ENCODE results near the gene NLRP5.

Gene NLRP5

GRCh38 chr19:55973982-55974381 lies 12.6 kb upstream of the NLRP5 start:
- H3K4me2 ChIP-seq (ENCODE audit: low read length), result no peak overlapping the region
- H2AFZ ChIP-seq (ENCODE audit: low read depth, low read length), result no peak overlapping the region
- no peak overlapping the region for H3K27ac ChIP-seq (ENCODE audit: low read length)
- no peaks in the 10 kb centered on the region; the same call in 1 of the 2 replicates for H3K9me3 ChIP-seq (ENCODE audit: insufficient read depth, low read length)
- H3K4me1 ChIP-seq (ENCODE audit: low read length), result no peaks in the 10 kb centered on the region
- TF ChIP-seq EZH2phosphoT487 (IDR thresholded peaks at IDR 0.05; ENCODE audit: low read depth) (no peak), CTCF (IDR thresholded peaks at IDR 0.05; ENCODE audit: low read depth, low read length) (no peak)
- no peaks in the 10 kb centered on the region for H3K36me3 ChIP-seq (replicated peaks; ENCODE audit: low read depth, low read length)
- H3K9ac ChIP-seq (ENCODE audit: low read length), result no peak overlapping the region
- H3K27me3 ChIP-seq (ENCODE audit: low read depth, low read length), result no peaks in the 10 kb centered on the region
- H4K20me1 ChIP-seq (ENCODE audit: insufficient read depth, low read length), result no peaks in the 10 kb centered on the region
- H3K79me2 ChIP-seq (ENCODE audit: low read length), result no peaks in the 10 kb centered on the region
- no peak overlapping the region for H3K4me3 ChIP-seq (ENCODE audit: low read length)

- Histone ChIP-seq H3K79me2 (ENCODE audit: low read length) (no peaks in the 10 kb centered on the region), H3K36me3 (replicated peaks; ENCODE audit: low read depth, low read length) (no peaks in the 10 kb centered on the region), H3K4me2 (ENCODE audit: low read length) (no peak overlapping the region), H3K4me1 (ENCODE audit: low read length) (no peaks in the 10 kb centered on the region), H3K9ac (ENCODE audit: low read length) (no peak overlapping the region), H3K27ac (ENCODE audit: low read length) (no peak overlapping the region), H3K9me3 (ENCODE audit: insufficient read depth, low read length) (0 out of 2 replicates have a peak, but pooled peaks cover 5% of the 10 kb centered on the region), H3K4me3 (ENCODE audit: low read length) (no peak overlapping the region), H3K27me3 (ENCODE audit: low read depth, low read length) (no peaks in the 10 kb centered on the region), H2AFZ (ENCODE audit: low read depth, low read length) (no peak overlapping the region), H4K20me1 (ENCODE audit: insufficient read depth, low read length) (no peaks in the 10 kb centered on the region)
- TF ChIP-seq EZH2phosphoT487 (IDR thresholded peaks at IDR 0.05; ENCODE audit: low read depth) (no peak), CTCF (IDR thresholded peaks at IDR 0.05; ENCODE audit: low read depth, low read length) (no peak)
These were observed 6.2 kb upstream of the NLRP5 start for GRCh38 chr19:55980415-55980814.

GRCh38 chr19:55985254-55985653 lies 1.3 kb upstream of the NLRP5 start:
- Histone ChIP-seq H3K36me3 (replicated peaks; ENCODE audit: low read depth, low read length) (no peaks in the 10 kb centered on the region), H3K4me2 (ENCODE audit: low read length) (no peak overlapping the region), H4K20me1 (ENCODE audit: insufficient read depth, low read length) (no peaks in the 10 kb centered on the region), H3K4me3 (ENCODE audit: low read length) (no peak overlapping the region), H3K27ac (ENCODE audit: low read length) (no peak overlapping the region), H2AFZ (ENCODE audit: low read depth, low read length) (no peak overlapping the region), H3K9ac (ENCODE audit: low read length) (no peak overlapping the region), H3K9me3 (ENCODE audit: insufficient read depth, low read length) (0 out of 2 replicates have a peak, but pooled peaks cover 5% of the 10 kb centered on the region), H3K27me3 (ENCODE audit: low read depth, low read length) (no peaks in the 10 kb centered on the region), H3K4me1 (ENCODE audit: low read length) (no peaks in the 10 kb centered on the region), H3K79me2 (ENCODE audit: low read length) (no peaks in the 10 kb centered on the region)
- TF ChIP-seq CTCF (IDR thresholded peaks at IDR 0.05; ENCODE audit: low read depth, low read length) (no peak), EZH2phosphoT487 (IDR thresholded peaks at IDR 0.05; ENCODE audit: low read depth) (no peak)

- Histone ChIP-seq H3K27ac (ENCODE audit: low read length) (no peak overlapping the region), H3K36me3 (replicated peaks; ENCODE audit: low read depth, low read length) (no peaks in the 10 kb centered on the region), H3K9me3 (ENCODE audit: insufficient read depth, low read length) (no peaks in the 10 kb centered on the region), H2AFZ (ENCODE audit: low read depth, low read length) (no peak overlapping the region), H3K4me2 (ENCODE audit: low read length) (no peak overlapping the region), H3K4me1 (ENCODE audit: low read length) (no peaks in the 10 kb centered on the region), H3K27me3 (ENCODE audit: low read depth, low read length) (no peaks in the 10 kb centered on the region), H3K4me3 (ENCODE audit: low read length) (no peak overlapping the region), H4K20me1 (ENCODE audit: insufficient read depth, low read length) (no peaks in the 10 kb centered on the region), H3K9ac (ENCODE audit: low read length) (no peak overlapping the region), H3K79me2 (ENCODE audit: low read length) (no peaks in the 10 kb centered on the region)
- TF ChIP-seq CTCF (IDR thresholded peaks at IDR 0.05; ENCODE audit: low read depth, low read length), result no peak
These were observed 4.3 kb downstream of the NLRP5 start for GRCh38 chr19:55990831-55991230.

Measured in OCI-LY3 (cell line).